Activated naive CD4-positive, alpha-beta T cell (primary cell): ENCODE data around the gene TARS1.
"Not testable (repeated sequence)": the region's sequence is repeated elsewhere in the genome, so short reads cannot be mapped to it uniquely, and the experiment has no call there.

Experiments used
- DNase-seq, 4 experiments: peaks; one replicate each; lab custom pipeline; 2025; lab: John Stamatoyannopoulos, UW

The TARS1 gene

DNA sequence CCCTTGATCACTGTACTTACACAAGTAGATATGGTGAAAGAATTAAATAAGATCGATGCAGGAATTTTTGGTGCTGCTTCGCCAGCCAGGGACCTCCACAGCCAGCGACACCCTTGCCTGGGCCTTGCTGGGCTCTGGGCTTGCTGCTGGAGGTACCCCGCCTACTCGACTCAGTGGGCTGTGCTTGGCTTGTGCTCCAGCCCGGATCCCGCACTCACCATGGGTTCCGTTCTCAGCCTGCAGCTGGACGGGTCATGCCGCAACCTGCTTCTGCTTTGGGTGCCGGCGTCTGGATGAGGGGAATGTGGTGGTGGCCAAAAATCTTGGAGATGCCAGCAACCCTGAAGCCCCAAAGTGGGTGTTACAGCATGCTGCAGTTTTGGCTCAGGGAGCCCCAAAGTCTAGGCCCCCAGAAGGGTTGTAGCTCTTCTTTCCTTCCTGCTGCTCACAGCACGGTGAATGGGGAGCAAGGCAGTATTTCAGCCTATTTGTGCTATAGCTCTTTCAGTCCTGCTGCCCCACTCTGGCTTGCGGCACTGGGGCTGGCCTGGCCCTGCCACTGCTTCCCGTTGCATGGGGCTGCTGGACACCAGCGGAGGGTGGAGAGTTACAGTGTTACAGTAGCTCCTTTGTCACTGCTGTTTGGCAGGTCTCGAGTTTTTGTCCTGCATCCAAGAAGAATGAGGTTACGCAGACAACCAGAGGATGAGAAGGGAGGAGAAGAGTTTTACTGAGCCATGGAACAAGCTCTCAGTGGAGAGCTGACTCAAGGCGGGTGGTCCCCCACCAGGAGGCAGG is 48.0 kb downstream of the TARS1 start:
- DNase-seq, result no peak

DNA sequence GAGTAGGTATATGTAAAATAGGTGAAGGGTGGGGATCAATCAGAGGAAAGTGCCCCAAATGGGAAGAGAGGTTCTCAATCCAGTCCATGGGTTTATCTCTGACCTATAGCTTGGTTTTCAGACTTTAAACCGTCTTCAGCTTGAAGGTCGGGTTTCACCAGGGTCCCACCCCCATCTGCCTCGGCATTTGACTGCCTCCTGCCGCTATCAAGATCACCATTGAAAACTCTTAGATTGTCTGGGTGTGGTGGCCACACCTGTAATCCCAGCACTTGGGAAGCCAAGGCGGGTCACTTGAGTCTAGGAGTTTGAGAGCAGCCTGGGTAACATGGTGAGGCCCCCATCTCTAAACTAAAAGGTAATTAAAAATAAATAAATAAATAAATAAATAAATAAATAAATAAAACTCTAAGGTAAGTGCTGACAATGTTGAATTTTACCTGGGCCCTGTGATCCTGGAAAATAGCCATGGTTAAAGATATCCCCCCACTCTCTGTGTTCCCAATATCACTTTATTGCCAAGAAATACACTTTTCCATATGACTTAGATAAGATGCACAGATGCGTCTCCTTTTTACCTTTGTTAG is 48.8 kb downstream of the TARS1 start:
- no peak for DNase-seq

DNA sequence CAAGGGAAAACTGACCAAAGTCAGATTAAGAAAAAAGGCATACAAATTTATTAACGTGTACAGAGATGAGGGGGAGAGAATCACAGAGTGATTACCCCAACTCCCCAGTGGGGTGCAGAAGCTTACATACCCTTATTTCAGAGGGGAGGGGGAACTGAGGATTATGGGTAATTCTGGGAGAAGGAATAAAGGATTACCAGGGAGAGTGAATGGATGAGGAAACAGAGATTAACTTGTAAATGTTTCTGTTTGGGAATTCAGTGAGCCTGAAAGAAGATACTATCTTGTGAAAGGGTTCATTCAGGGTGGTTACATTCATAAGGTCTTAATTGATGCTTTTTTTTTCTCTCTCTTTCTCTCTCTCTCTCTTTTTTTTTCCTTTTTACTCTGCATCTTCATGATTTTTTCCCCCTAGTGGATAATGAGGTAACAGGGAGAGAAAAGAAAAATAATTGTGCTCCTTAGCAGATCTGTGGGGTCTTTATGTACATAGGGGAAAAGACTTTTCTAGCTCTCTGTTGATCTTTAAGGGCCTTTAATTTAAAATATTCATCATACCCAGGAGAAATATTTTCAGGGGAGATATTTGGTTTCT is 49.4 kb downstream of the TARS1 start:
- DNase-seq, result no peak

DNA sequence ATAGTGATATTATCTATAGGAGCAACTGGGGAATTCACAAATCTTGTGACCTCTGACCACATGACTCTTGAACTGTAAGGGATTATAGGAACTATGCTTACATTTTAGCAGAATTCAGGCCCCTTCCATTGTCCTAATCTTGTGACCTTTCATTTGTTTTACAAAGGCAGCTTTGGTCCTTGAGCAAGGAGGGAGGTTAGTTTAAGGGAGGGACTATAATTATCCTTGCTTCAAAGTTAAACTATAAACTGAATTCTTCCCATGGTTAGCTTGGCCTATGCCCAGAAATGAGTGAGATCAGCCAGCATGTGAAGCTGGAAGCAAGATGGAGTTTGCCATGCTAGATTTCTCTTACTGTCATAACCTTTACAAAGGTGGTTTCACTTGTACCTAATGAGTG is 51.2 kb downstream of the TARS1 start:
- DNase-seq, result no peak

DNA sequence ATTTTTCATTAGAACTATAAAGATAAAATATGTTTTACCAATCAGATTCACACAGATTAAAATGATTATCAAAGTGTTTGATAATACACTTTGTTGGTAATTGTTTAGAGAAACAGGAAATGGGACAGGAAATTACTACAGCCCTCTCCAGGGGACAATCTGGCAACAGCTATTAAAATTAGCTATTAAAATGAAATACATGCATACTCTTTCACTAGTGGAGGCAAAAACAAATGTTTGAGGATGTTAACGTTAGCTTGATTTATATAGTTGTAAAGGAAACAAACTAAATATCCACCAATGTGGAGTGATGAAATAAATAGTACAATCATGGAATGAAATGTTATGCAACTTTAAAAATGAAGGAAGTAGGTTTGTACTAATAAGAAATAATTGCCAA is 53.7 kb downstream of the TARS1 start:
- no peak for DNase-seq

DNA sequence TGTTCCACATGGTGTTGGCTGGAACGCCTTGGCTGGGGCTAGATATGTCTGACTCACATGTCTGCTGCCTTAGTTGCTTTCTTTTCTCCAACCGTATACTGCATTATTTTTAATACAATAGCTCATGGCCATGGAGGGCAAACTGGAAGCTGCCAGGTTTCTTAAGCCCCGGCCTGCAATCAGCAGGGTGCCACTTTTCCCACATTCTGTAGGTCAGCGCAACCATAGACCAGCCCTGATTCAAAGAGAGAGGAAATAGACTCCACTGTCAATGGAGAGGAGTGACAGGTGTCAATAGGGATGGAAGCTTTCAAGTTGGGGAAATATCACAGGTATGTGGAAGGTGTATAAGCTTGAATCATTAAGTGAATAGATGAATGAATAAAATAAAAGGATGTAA is 60.5 kb downstream of the TARS1 start:
- no peak for DNase-seq

DNA sequence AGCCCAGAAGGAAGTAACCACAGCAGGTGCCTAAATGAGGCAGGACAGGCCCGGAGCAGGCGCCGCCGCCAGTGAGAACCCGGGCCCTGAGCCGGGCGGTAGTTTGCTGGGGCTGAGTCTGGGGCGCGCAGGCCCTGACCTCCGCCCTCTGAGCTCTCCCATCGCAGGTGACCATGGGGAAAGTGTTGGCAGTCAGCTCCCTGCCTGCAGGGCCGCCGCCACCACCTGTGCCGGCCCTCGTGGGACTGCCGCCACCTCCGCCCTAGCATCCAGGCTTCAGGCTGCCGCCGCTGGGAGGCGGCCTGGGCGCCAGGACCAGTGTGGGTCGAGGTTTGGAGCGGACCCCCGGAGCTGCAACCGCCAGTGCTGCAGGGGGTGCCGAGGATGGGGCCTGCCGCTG is 61.1 kb downstream of the TARS1 start:
- DNase-seq, result no peak

DNA sequence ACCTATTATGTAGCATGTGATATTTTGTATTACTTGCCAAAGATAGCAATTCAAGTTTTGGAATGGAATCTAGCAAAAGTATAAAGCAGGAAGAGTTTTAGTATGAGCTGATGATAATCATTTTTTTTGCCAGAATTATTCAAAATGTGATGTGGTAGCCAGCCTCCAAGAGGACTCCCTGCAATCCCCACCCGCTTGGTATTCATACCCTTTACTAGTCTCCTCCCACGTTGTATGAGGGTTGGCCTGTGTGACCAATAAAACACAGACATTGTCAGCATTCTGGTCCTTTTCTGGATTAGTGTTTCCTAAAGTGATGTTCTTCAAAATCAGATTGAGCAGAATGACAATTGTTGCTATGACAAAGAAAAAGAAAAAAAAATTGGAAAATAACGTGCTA is 63.8 kb downstream of the TARS1 start:
- no peak for DNase-seq

DNA sequence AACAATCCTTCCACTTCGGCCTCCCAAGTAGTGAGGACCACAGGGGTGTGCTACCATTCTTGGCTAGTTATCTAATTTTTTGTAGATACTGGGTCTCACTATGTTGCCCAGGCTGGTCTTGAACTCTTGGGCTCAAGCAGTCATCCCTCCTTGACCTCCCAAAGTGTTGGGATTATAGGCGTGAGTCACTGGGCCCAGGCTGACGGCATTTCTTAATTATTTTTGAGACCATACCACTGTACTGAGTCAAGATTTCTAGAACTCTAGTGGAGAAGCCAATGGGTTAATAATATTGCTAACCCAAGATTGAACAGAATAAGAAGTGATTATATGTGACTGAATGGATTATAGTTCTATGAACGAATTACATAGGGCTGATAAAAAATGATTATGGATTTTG is 66.7 kb downstream of the TARS1 start:
- DNase-seq, result no peak

DNA sequence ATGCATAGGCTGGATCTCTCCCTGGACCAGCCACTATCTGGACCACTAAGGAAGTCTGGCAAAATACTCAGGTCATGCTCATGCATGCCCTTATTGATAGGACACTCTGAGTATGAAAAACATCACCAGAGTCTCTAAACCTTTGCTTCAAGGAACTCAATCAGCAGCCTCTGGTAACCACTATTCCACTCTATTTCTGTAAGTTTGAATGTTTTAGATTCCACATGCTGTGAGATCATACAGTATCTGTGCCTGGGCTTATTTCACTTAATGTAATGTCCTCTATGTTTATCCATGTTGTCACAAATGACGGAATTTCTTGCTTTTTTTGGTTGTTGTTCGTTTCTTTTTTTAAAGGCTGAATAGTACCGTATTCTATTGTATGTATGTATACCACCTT is 68.3 kb downstream of the TARS1 start:
- DNase-seq, result no peak

DNA sequence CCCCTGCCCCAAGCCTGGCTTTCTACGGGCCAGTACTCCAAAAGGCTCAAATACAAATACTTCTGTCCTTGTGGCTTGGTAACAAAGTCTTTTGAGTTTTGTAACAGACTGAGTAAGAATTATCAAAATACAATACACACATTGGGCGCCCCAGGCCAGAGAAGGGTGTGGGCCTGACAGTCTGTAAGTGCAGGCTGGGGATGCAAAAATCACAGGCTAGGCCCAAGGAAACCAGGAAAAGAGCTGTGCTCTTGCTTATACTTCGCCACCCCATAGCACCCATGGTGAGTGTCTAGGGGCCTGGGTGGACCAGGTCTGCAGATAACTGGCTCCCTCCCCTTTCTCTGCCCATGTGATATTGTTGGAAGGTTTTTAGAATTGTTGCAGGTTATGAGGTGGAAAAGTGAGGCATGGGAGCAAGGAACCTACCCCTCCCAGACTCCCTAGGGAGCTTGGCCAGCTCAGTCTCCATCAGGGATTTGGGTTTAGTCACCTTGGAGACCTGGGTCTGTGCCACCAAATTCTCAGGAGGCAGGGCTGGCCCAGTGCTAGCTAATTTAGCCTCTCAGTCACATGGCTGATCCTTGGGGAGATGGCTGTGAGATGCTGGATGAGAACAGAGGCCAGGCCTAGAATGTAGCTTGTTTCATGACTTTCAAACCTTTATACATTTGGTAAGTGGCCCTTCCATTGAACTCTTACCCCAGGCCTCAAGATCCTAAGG is 72.9 kb downstream of the TARS1 start:
- no peak for DNase-seq

DNA sequence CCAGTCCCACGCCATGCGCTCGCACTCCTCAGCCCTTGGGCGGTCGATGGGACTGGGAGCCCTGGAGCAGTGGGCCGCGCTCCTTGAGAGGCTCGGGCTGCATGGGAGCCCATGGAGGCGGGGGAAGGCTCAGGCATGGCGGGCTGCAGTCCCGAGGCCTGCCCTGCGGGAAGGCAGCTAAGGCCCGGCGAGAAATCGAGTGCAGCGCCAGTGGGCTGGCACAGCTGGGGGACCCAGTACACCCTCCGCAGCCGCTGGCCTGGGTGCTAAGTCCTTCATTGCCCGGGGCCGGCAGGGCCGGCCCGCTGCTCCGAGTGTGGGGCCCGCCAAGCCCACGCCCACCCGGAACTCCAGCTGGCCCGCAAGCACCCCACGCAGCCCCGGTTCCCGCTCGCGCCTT is 74.6 kb downstream of the TARS1 start:
- not testable (repeated sequence) for DNase-seq

DNA sequence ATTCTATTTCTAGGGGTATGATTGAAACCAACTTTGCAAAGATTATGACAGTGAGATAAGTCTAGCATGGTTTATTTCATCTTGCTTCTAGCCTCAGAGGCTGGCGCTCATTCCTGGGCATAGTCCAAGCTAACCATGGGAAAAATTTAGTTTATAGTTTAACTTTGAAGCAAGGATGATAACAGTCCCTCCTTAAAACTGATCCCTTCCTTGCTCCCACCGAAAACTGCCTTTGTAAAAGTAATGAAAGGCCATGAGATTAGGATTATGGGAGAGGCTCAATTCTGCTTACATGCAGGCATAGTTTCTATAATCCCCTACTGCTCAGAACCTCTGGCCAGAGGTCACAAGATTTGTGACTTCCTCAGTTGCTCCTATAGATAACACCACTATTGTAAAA is 75.7 kb downstream of the TARS1 start:
- no peak for DNase-seq
